PFSK-1 (cell line): ENCODE data around the gene PAQR5.

Source experiments
- FOXP2 ChIP-seq: optimal IDR thresholded peaks from 2 replicates; pipeline ENCODE3; 2011; ENCODE audit warnings: borderline replicate concordance, control low read depth, inconsistent platforms; ENCODE audit not compliant: insufficient read depth; ENCODE audit errors: extremely low read length, extremely low read depth
- POLR2AphosphoS5 ChIP-seq: IDR thresholded peaks from 2 replicates; pipeline ENCODE4 v1.6.1; 2012; ENCODE audit warnings: low read depth, mild to moderate bottlenecking, control low read depth, low read length, moderate library complexity
- REST ChIP-seq, 2 experiments: IDR thresholded peaks; 2 replicates each; pipeline versions ENCODE4 v1.6.1 to v1.8.0; 2011 to 2012; ENCODE audit warnings: low read depth in 2 of 2, low read length in 2 of 2, control low read depth in 1 of 2, inconsistent platforms in 1 of 2, mild to moderate bottlenecking in 1 of 2, moderate library complexity in 1 of 2; ENCODE audit not compliant: insufficient read depth in 1 of 2
- SIN3A ChIP-seq: IDR thresholded peaks from 2 replicates; pipeline ENCODE4 v1.6.1; 2012; ENCODE audit warnings: mild to moderate bottlenecking, low read length, moderate library complexity, borderline replicate concordance; ENCODE audit not compliant: insufficient read depth
- TAF1 ChIP-seq: IDR thresholded peaks from 2 replicates; pipeline ENCODE4 v1.6.1; 2012; ENCODE audit warnings: low read length, control low read depth, borderline replicate concordance; ENCODE audit not compliant: insufficient read depth

PAQR5 gene

GRCh38 chr15:69400850-69401249 lies 102.1 kb downstream of the PAQR5 start:
- TF ChIP-seq REST (IDR thresholded peaks at IDR 0.05; ENCODE audit: insufficient read depth in 1 of 2, low read depth in 2 of 2, low read length in 2 of 2), result no peak
- TF ChIP-seq FOXP2, result no peak
- no peak for TF ChIP-seq POLR2AphosphoS5
- no peak for TF ChIP-seq SIN3A
- no peak for TF ChIP-seq TAF1

- TF ChIP-seq REST (IDR thresholded peaks at IDR 0.05; ENCODE audit: insufficient read depth in 1 of 2, low read depth in 2 of 2, low read length in 2 of 2) (no peak), FOXP2 (no peak), TAF1 (no peak), SIN3A (no peak), POLR2AphosphoS5 (no peak)
Observed at GRCh38 chr15:69402816-69403215, 104.1 kb downstream of the PAQR5 start.

GRCh38 chr15:69403594-69403993 lies 104.9 kb downstream of the PAQR5 start:
- no peak for TF ChIP-seq REST (IDR thresholded peaks at IDR 0.05; ENCODE audit: insufficient read depth in 1 of 2, low read depth in 2 of 2, low read length in 2 of 2)
- no peak for TF ChIP-seq SIN3A
- TF ChIP-seq TAF1, result no peak
- no peak for TF ChIP-seq POLR2AphosphoS5
- TF ChIP-seq FOXP2, result no peak

GRCh38 chr15:69405110-69405509 lies 106.4 kb downstream of the PAQR5 start:
- TF ChIP-seq REST (IDR thresholded peaks at IDR 0.05; ENCODE audit: insufficient read depth in 1 of 2, low read depth in 2 of 2, low read length in 2 of 2), result no peak
- no peak for TF ChIP-seq SIN3A
- no peak for TF ChIP-seq POLR2AphosphoS5
- no peak for TF ChIP-seq TAF1
- no peak for TF ChIP-seq FOXP2

GRCh38 chr15:69407719-69408400 lies 109.1 kb downstream of the PAQR5 start:
- TF ChIP-seq POLR2AphosphoS5, result no peak
- TF ChIP-seq REST (IDR thresholded peaks at IDR 0.05; ENCODE audit: insufficient read depth in 1 of 2, low read depth in 2 of 2, low read length in 2 of 2), result no peak
- TF ChIP-seq SIN3A, result no peak
- TF ChIP-seq FOXP2, result no peak
- no peak for TF ChIP-seq TAF1
